HCEC 1CT (cell line): ENCODE measurements around the gene DLGAP5.

Source experiments
- DNase-seq: peaks from one replicate; pipeline ENCODE4 v3.0.0-alpha.2; 2017

Gene DLGAP5

GRCh38 chr14:55128386-55129085, 62.8 kb downstream of the DLGAP5 start:
- no peak for DNase-seq

GRCh38 chr14:55127460-55127951, 63.9 kb downstream of the DLGAP5 start:
- DNase-seq, result peak; percentile 29

DNA sequence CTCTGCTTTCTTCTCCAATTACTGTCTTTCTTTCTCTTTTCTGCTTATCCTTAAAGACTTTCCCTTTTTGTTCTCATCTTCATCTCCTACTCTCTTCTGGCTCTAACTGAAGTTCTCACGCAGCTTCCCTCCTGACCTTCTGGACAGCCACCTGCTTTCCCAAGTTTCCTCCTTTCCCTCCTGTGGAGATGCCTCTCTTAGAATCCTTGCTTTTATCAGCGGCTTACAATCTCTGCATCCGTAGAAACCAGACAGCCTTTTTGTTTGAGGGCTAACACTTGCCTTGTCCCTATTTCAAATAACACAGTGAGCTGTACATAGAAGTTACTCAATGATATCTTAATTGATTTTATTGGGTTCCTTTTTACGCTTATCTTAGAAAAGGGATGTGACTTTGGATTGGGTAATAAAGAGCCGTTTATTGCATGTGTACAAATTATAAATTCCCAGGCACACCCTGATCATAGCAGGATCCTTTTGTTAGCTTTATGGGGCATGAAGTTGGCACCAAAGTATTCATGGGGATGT, 64.4 kb downstream of the DLGAP5 start:
- no peak for DNase-seq

GRCh38 chr14:55126034-55126433, 65.4 kb downstream of the DLGAP5 start:
- no peak for DNase-seq

DNA sequence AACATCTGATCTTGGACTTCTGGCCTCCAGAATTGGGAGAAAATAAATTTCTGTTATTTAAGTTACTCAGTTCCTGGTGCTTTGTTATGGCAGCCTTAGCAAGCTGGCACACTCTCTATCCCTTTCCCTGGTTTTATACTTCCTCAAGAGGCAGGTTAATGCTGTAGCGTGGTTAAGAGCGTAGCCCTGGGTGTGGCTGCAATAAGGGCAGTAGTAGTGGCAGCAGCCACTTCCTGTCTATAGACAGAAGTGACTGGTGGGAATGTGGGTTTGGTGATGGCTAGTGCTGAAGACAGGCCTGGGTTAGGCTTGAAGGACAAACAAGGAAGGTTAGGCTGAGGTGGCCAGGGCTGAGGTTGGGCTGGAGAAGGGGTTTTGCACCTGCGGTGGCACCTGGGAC, 66.0 kb downstream of the DLGAP5 start:
- no peak for DNase-seq

- DNase-seq, result no peak
Observed at GRCh38 chr14:55124774-55125386, 66.5 kb downstream of the DLGAP5 start.

- no peak for DNase-seq
Observed at GRCh38 chr14:55123852-55124639, 67.3 kb downstream of the DLGAP5 start.

DNA sequence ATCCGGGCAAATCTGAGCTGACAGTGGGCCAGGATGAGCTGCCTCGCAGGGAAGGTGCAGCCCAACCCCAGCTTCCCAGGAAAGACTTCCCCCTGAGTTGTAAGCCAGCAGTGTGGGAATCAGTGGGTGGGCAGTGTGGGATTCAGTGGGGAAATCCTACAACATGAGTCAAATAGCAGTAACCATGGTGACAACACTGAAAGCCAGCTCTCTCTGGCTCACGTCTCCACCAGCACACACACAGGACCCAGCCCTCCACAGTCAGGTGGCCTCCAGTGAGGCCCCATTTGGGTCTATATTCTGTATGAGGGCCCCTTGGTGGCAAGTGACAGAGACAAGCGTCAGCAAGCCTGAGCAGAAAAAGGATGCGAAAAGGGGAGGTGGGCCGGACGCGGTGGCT, 68.3 kb downstream of the DLGAP5 start:
- peak; percentile 76 for DNase-seq

DNA sequence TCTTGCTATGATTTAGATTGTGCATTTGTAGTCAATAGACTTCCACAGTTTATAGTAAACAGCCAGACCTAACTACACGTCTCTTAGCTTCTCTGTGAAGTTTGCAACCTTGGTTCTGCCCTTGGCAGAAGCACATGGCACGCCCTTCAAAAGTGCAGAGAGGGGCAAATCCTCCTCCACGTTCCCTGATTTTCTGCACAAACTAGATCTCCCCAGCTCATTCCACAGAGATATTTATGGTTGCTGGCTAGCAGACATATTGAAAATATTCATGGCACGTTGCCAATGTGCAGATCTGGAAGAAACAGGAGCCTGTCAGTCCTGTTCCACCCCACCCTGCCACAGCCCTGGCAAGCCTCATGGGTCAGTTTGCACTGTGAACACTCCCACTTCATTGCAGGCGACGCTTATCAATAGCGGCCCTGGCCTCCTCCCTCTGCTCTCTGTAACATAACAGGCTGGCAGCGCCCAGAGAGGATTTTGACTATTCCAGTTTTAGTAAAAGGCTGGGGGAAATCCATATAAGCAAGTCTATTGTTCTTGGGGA, 68.9 kb downstream of the DLGAP5 start:
- no peak for DNase-seq

GRCh38 chr14:55121628-55122439, 69.6 kb downstream of the DLGAP5 start:
- DNase-seq, result no peak

DNA sequence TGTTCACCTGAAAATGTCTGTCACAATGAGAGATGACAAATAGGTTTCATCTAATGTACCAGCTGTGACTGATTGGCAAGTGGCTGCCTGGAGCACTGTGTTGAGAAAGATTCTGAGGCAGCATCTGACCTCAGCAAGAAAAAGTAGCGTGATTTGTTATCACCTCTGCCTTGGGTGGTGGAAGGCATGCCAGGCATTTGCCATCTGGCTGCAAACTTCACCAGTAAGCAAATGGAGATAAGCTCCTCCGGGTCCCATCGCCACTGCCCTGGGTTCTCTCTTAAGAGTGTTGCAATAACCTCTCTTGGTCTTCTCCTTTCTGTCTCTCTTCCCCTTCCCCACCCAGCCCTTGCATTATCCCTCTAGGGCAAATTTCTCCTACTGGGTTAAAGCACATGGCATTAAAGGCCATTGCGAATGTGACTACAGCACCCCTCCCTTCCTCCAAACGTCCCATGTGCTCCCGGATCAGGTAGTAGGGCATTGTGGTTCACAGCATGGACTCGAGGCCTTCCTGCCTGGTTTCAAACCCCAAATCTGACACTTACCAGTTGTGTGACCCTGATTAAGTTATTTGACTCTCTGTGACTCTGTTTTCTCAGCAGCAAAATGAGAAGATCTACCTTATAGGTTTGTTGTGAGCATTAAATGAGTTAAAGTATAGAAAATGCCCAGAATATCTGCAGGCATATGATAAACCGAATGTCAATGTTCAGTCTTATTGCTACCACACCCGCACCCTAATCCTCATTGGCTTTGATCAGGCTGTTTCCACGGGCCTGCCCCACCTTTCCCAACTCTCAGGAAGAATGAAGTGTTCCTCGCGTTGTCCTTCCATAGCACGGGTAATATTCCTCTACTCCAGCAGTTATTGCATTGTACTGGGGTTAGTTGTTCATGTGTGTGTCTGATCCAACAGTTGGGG, 70.6 kb downstream of the DLGAP5 start:
- DNase-seq, result no peak

DNA sequence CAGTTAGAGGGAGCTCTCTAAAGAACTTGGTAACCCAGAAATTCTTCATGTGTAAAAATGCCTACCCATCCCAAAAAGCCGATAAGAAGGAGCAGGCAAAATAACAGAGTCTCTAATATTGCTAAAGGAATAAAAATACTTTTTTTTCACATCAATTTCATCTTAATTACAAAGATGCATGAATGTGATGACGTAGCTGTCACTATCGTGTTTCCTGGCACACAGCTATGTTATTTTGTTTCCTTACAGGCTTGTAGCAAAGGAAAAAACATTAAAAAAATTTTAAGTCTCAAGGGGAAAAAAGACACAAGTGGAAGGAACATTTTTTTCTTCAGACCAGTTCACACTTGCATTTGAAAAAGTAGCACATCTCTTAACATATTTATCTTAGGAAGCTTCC, 72.6 kb downstream of the DLGAP5 start:
- DNase-seq, result no peak

- DNase-seq, result no peak
Observed at GRCh38 chr14:55117803-55118441, 73.5 kb downstream of the DLGAP5 start.

DNA sequence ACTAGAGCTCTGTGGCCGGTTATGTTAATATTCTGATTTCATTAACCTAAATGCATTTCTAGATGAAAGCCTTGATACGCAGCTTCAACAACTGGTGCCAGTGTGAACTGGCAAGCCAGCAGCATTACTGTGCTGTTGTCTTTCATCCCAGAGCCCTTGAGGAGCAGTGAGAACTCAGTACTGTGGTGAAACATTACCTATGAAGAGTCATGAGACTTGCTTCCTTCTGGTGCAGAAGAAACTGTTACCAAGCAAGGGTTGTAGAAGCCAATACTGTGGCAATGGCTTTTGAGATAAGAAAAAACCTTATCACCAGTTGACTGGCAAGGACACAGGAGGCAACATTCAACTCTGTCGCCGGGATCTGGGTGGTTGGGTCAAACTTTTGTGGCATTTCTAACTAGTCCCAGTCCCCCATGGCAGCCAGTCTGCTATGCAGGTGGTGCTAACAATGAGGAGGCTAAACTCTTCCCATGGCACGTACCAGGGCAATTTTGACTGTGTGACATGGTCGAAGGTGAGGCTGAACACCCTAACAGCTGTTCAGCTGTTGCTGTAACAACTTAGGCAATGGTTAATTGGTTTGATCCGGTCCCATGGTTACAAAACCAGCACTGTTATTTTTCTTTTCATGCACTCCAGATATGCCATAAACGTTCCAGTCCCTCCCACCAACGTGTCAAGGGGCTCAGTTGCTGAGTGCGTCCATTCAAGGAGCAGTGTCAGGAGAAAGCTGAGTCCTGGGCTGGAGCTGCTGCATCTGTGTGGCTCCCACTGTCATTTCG, 74.9 kb downstream of the DLGAP5 start:
- no peak for DNase-seq

GRCh38 chr14:55115861-55116245, 75.5 kb downstream of the DLGAP5 start:
- no peak for DNase-seq

GRCh38 chr14:55115460-55115859, 75.9 kb downstream of the DLGAP5 start:
- DNase-seq, result no peak

GRCh38 chr14:55114720-55115119, 76.7 kb downstream of the DLGAP5 start:
- no peak for DNase-seq

DNA sequence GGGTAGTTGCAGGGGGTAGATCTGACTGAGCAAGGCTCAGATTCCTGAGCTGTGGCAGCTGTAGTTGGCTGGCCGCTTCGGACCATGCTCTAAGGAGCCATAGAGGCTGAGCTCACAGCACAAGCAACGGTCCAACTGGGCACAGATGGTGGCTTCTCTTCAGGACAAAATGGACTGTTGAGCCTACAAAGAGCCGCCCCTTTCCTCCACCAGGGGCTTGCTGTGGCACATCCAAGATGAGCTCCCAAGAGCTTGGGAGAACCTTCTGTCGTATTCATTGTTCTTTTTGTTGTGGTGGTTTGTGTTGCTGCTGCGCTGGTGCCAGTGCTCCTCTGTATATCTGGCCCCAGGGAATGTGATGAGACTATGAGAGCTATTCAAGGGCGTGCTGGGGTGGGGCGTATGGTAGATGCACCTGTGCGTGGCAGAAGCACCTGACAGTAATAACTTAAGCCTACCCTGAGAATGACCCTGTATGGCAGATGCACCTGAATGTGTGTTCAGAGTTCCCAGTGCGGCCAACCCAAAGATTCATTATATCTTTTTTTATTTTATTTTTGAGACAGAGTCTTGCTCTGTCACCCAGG, 80.2 kb downstream of the DLGAP5 start:
- DNase-seq, result no peak

DNA sequence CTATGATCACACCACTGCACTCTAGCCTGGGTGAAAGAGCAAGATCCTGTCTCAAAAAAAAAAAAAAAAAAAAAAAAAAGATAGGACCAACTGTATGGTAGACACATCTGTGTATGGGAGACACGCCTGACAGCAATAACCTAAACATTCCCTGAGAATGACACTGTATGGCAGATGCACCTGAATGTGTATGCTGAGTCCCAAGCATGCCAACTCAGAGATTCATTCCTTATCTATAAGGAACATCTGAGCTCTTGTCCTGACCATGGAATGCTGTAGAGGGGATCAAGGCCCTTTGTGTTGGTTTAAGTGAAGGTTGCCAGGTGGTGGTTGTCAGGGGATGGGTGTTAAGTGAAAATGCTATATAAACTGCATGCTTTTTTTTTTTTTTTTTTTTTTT, 81.5 kb downstream of the DLGAP5 start:
- DNase-seq, result no peak
